Lung (tissue), 12 donors: ENCODE data around the gene KCTD14. TPM values are rescaled to one million over a fixed set of nuclear protein-coding genes. Genes with fewer than 3 reads are reported as not detected.

Experiments used
- ATAC-seq: fragments of 200-7000 bp; cut with Tn5 transposase; one replicate; pipeline ENCODE4 v1.9.1; 2020; ENCODE audit warnings: moderate number of reproducible peaks; ENCODE audit not compliant: insufficient read depth, low FRiP score
- DNase-seq, 3 donors: peaks; one replicate each; pipeline ENCODE4 v3.0.0-alpha.2; 2013 to 2017
- H3K27ac ChIP-seq, 2 donors: one replicate each; pipeline ENCODE4 v1.5.1; 2013; ENCODE audit warnings: mild to moderate bottlenecking in 2 of 2, moderate library complexity in 2 of 2, control low read depth in 1 of 2, inconsistent platforms in 1 of 2, low read depth in 1 of 2, low read length in 1 of 2
- H3K27me3 ChIP-seq, 3 donors: one replicate each; pipeline ENCODE4 v1.5.1; 2013; ENCODE audit warnings: low read length in 2 of 3; ENCODE audit not compliant: control insufficient read depth in 3 of 3, insufficient read depth in 3 of 3
- H3K36me3 ChIP-seq, 4 donors: one replicate each; pipeline ENCODE4 v1.5.1; 2013; ENCODE audit warnings: low read length in 4 of 4, mild to moderate bottlenecking in 1 of 4, moderate library complexity in 1 of 4; ENCODE audit not compliant: control insufficient read depth in 4 of 4, insufficient read depth in 4 of 4
- H3K4me1 ChIP-seq, 5 donors: one replicate each; pipeline ENCODE4 v1.5.1; 2013; ENCODE audit warnings: low read length in 5 of 5, mild to moderate bottlenecking in 2 of 5, moderate library complexity in 1 of 5; ENCODE audit not compliant: control insufficient read depth in 5 of 5, insufficient read depth in 5 of 5
- H3K4me3 ChIP-seq: one replicate; pipeline ENCODE4 v1.5.1; 2013; ENCODE audit warnings: mild to moderate bottlenecking, control low read depth, moderate library complexity
- H3K9ac ChIP-seq, 2 donors: one replicate each; pipeline ENCODE4 v1.5.1; 2013; ENCODE audit warnings: low read length in 2 of 2, control low read depth in 1 of 2; ENCODE audit not compliant: insufficient read depth in 1 of 2
- H3K9me3 ChIP-seq, 4 donors: one replicate each; pipeline ENCODE4 v1.5.1; 2013; ENCODE audit warnings: low read length in 3 of 4, mild to moderate bottlenecking in 1 of 4, moderate library complexity in 1 of 4; ENCODE audit not compliant: control insufficient read depth in 4 of 4, insufficient read depth in 3 of 4
- WGBS, 2 donors: extraction: QIAGEN DNeasy Blood & Tissue Kit; methylation state at CpG; one replicate each; pipeline ENCODE4 v1.1.7; 2013; 5-methylcytosine and 5-hydroxymethylcytosine counted together
- polyA plus RNA-seq, 2 donors: library from polyadenylated mRNA; stranded (reverse); fragments of 200-250 nt; gene quantifications; one replicate each; pipeline ENCODE4 v1.2.1, GENCODE V29; 2013
- total RNA-seq, 2 donors: library from RNA; depleted of rRNA in 1 of 2; stranded (reverse); fragments of >200 nt in 1 of 2; gene quantifications; one replicate each; pipeline ENCODE4 v1.2.1, GENCODE V29; 2014 to 2021
- TF ChIP-seq, protein P1 (sequence below): IDR thresholded peaks from 2 replicates; pipeline ENCODE4 v1.5.1; 2012; ENCODE audit warnings: mild to moderate bottlenecking; ENCODE audit errors: control extremely low read depth, extremely low read depth
- donor health status: control.
- donor health status: control.
- donor health status: Bipolar disorder and iron deficiency.
- donor health status: healthy.
- donor health status: DM: yes; HTN: yes; CAD: no.

The KCTD14 gene
- total and polyA plus RNA-seq, 4 donors, result 6.4 to 24.0 (median 18.0) TPM

DNA sequence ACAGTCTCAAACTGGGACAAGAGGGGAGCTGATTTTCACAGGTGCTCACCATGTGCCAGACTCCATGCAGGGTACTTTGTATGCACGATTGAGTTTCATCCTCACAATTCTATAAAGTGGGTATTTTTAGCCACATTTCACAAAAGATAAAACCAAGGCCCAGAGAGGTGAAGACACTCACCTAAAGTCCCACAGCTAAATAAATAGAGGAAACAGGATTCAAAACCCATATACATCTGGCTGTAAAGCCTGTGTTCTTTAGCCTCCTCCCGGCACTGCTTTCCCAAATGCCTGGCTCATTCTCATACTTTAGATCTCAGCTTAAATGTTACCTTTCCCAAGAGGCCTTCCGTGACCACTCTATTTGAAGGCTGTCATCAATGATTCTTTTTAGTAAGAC is 13.2 kb upstream of the KCTD14 start:
- Histone ChIP-seq H3K4me1 (peaks cover 0 to 18% (median 8%) of the 10 kb centered on the region in 5 donors), H3K27me3 (no peaks in the 10 kb centered on the region), H3K36me3 (no peaks in the 10 kb centered on the region), H3K9ac (no peak overlapping the region), H3K27ac (no peak overlapping the region), H3K9me3 (no peaks in the 10 kb centered on the region), H3K4me3 (no peak overlapping the region)
- ATAC-seq, result no peak
- no peak for DNase-seq
- TF ChIP-seq, protein P1, sequence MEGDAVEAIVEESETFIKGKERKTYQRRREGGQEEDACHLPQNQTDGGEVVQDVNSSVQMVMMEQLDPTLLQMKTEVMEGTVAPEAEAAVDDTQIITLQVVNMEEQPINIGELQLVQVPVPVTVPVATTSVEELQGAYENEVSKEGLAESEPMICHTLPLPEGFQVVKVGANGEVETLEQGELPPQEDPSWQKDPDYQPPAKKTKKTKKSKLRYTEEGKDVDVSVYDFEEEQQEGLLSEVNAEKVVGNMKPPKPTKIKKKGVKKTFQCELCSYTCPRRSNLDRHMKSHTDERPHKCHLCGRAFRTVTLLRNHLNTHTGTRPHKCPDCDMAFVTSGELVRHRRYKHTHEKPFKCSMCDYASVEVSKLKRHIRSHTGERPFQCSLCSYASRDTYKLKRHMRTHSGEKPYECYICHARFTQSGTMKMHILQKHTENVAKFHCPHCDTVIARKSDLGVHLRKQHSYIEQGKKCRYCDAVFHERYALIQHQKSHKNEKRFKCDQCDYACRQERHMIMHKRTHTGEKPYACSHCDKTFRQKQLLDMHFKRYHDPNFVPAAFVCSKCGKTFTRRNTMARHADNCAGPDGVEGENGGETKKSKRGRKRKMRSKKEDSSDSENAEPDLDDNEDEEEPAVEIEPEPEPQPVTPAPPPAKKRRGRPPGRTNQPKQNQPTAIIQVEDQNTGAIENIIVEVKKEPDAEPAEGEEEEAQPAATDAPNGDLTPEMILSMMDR, result no peak
- WGBS, 2 donors, result 86 to 91% methylated on average over 3 of the region's 3 CpGs

DNA sequence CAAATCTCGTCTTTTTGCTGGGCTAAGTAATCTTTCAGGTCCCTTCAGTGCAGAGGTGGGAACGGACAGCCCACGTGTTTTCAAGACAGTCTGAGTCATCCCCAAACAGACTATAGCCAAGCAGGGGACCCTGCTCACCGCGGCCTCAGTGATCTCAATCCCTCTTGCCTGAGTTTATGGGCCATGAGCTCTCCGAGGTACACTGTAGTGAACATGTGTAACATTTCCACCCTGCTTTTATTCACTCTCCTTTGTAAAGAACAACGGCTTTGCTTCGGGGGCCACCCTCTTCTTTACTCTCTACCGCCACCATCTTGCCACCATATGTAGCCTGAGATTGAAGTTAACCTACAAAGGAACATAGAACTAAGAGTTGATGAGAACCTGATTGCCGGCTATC is 11.5 kb upstream of the KCTD14 start:
- 72 to 89% methylated on average over 10 of the region's 10 CpGs for WGBS, 2 donors
- Histone ChIP-seq H3K4me3 (no peak overlapping the region), H3K4me1 (peaks cover 5 to 22% (median 11%) of the 10 kb centered on the region in 5 donors), H3K9ac (no peak overlapping the region), H3K9me3 (no peaks in the 10 kb centered on the region), H3K27me3 (no peaks in the 10 kb centered on the region), H3K27ac (no peak overlapping the region), H3K36me3 (no peaks in the 10 kb centered on the region)
- TF ChIP-seq, protein P1, result no peak
- no peak for DNase-seq
- no peak for ATAC-seq

DNA sequence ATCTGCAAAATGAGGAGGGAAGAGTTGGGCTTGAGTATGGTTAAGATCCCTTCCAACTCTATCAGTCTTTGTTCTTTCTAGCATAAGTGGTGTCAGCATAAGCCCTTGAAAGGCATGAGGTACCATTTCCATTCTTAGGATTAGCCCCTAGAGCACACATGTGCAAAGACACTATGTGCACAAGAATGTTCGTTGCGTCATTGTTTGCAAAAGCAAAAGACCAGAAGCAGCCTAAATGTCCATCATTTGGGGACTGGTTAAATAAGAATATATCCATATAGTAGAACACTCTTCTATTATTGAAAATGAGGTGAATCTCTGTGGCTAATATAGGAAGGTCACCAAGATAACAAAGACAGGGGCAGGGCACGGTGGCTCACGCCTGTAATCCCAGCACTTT is 10.0 kb upstream of the KCTD14 start:
- no peak overlapping the region for H3K9ac ChIP-seq
- ATAC-seq (no peak), DNase-seq (no peak)
- 50 to 81% methylated on average over 4 of the region's 4 CpGs for WGBS, 2 donors
- H3K9me3 ChIP-seq, result no peaks in the 10 kb centered on the region
- H3K4me3 ChIP-seq, result no peak overlapping the region
- no peaks in the 10 kb centered on the region for H3K36me3 ChIP-seq
- no peaks in the 10 kb centered on the region for H3K27me3 ChIP-seq
- TF ChIP-seq, protein P1, result no peak
- peaks cover 5 to 21% (median 10%) of the 10 kb centered on the region in 5 donors for H3K4me1 ChIP-seq
- no peak overlapping the region for H3K27ac ChIP-seq

DNA sequence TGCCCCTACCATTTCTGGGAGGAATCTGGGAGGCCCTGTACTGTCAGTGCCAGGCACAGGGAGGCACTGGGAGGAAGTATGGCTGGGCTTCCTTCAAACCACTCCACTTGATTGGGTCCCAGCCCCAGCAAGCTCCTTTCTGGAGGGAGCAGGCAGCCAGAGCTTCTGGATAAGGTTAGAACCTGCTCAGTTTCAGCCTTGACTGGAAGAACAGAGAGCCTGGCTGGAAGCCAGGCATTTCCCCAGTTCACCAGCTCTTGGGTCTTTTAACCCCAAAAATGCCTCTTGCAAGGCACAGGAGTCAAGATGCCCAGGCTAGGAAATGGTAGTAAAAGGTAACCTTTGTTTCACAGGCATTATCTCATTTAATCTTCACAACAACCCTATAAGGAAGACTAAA is 9.0 kb upstream of the KCTD14 start:
- Histone ChIP-seq H3K4me1 (peaks cover 5 to 21% (median 10%) of the 10 kb centered on the region in 5 donors), H3K4me3 (no peak overlapping the region), H3K9me3 (no peaks in the 10 kb centered on the region), H3K27ac (no peak overlapping the region), H3K9ac (no peak overlapping the region), H3K36me3 (no peaks in the 10 kb centered on the region), H3K27me3 (no peaks in the 10 kb centered on the region)
- TF ChIP-seq, protein P1, result no peak
- no peak for ATAC-seq
- DNase-seq, result no peak
